ENCODE measurements around the gene HLA-DPB1.

HLA-DPB1 gene

DNA sequence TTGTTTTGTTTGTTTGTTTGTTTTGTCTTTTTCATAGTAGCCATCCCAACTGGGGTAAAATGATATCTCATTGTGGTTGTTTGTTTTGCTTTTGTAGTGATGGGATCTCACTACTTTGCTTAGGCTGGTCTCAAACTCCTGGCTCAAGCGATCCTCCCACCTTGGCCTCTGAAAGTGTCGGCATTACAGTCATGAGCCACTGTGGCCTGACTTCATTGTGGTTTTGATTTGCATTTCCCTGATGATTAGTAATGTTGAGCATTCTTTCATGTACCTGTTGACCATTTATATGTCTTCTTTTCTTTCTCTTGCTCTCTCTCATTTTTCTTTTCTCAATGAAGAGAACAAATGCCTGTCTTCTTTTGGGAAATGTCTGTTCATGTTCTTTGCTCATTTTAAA is 35.6 kb upstream of the HLA-DPB1 start:
- no peak overlapping the region for H3K4me3 ChIP-seq (ENCODE audit: low read length)
- no peak for DNase-seq (ENCODE audit: low read depth)
- TF ChIP-seq, protein P1, sequence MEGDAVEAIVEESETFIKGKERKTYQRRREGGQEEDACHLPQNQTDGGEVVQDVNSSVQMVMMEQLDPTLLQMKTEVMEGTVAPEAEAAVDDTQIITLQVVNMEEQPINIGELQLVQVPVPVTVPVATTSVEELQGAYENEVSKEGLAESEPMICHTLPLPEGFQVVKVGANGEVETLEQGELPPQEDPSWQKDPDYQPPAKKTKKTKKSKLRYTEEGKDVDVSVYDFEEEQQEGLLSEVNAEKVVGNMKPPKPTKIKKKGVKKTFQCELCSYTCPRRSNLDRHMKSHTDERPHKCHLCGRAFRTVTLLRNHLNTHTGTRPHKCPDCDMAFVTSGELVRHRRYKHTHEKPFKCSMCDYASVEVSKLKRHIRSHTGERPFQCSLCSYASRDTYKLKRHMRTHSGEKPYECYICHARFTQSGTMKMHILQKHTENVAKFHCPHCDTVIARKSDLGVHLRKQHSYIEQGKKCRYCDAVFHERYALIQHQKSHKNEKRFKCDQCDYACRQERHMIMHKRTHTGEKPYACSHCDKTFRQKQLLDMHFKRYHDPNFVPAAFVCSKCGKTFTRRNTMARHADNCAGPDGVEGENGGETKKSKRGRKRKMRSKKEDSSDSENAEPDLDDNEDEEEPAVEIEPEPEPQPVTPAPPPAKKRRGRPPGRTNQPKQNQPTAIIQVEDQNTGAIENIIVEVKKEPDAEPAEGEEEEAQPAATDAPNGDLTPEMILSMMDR (conservative IDR thresholded peaks at IDR 0.05; ENCODE audit: low read depth, low read length): no peak

- TF ChIP-seq, protein P1 (conservative IDR thresholded peaks at IDR 0.05; ENCODE audit: low read depth, low read length): peak; percentile 30
- no peak overlapping the region for H3K4me3 ChIP-seq (ENCODE audit: low read length)
- DNase-seq (ENCODE audit: low read depth): no peak
Measured at GRCh38 chr6:33049323-33050013, 26.3 kb upstream of the HLA-DPB1 start.

DNA sequence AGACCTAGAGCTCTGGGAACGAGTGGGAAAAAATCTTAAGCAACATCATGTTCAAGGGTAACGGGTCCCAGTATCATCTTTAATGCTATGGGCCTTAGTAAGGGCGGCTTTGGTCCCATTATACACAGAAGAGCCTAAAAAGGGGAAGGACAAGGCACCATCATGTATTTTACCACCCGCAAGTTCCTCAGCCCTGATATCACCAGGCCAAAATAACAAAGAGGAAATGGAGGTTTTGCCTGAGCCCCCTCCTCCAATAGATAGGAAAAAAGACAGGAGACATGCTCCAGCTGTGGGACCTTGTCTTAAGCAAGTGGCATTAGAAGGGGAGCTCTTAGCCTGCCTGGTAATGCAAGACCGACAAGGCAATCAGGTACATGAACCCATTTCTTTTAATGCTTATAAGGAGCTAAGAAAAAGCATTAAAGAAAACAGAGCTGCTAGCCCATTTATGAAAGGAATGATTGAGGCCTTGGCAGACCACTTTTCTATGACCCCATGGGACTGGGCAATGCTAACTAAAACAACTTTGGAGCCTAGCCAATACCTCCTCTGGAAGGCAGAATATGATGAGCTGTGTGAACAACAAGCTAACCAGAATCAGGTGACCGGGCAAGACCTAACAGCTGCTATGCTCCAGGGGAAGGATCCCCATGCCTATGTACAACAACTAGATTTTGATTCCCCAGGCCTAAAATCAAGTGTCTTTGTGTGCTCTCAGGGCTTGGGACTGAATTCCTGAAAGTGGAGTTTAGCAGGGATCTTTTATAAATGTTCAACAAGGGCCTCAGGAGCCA is 25.6 kb upstream of the HLA-DPB1 start:
- no peak overlapping the region for H3K4me3 ChIP-seq (ENCODE audit: low read length)
- TF ChIP-seq, protein P1 (conservative IDR thresholded peaks at IDR 0.05; ENCODE audit: low read depth, low read length): no peak
- DNase-seq (ENCODE audit: low read depth): no peak

- DNase-seq (ENCODE audit: low read depth): no peak
Measured at GRCh38 chr6:33052627-33053026, 23.2 kb upstream of the HLA-DPB1 start.

DNA sequence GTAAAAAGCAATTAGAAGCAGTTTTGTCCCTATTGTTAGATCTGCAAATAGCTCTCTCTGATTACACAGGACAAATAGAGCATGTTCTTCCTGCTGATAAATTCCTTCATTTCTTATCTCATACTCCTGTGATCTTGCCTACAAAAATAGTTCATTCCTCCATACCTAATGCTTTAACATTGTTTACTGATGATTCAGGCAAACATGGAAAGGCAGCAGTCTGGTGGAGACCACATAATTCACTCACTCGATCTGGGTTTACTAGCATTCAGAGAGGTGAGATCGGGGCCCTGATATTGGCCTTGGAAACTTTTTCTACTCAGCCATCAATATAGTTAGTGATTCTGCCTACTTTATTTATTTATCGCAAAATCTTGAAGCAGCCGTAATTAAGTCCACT is 22.6 kb upstream of the HLA-DPB1 start:
- no peak for DNase-seq (ENCODE audit: low read depth)
- TF ChIP-seq, protein P1 (conservative IDR thresholded peaks at IDR 0.05; ENCODE audit: low read depth, low read length): no peak

More at GRCh38 chr6:33052627-33053026, 23.2 kb upstream of the HLA-DPB1 start:
- no peak overlapping the region for H3K4me3 ChIP-seq (ENCODE audit: low read length)
- TF ChIP-seq, protein P1 (conservative IDR thresholded peaks at IDR 0.05; ENCODE audit: low read depth, low read length): no peak

GRCh38 chr6:33057222-33058150 is 18.3 kb upstream of the HLA-DPB1 start:
- no peak for DNase-seq (ENCODE audit: low read depth)
- TF ChIP-seq, protein P1 (conservative IDR thresholded peaks at IDR 0.05; ENCODE audit: low read depth, low read length): no peak
- H3K4me3 ChIP-seq (ENCODE audit: low read length): no peak overlapping the region

More for the DNA sequence above, 22.6 kb upstream of the HLA-DPB1 start:
- no peak overlapping the region for H3K4me3 ChIP-seq (ENCODE audit: low read length)

Data from retinal pigment epithelial cell (primary cell).